Activated T-helper 1 cell treated with anti-CD3 and anti-CD28 coated beads, Interleukin-12 subunit alpha, Interleukin-12 subunit beta, Interleukin-2, Interleukin-4 antibody, amounts not matched to agents 30 ng/mL and 10 ng/mL and 1 ng/mL, durations not matched to agents 14 hours and 24 hours and 36 hours (primary cell): ENCODE measurements around the gene MS4A10. TPM values are rescaled to one million over a fixed set of nuclear protein-coding genes. Genes with fewer than 3 reads are reported as not detected.

Experiments
- DNase-seq: peaks from one replicate; pipeline ENCODE4 v3.0.0; 2021; ENCODE audit warnings: low spot score
- H3K27ac Mint-ChIP-seq: one replicate; pipeline ENCODE4 v1.8.0; 2021; ENCODE audit warnings: mild to moderate bottlenecking, mixed read lengths
- H3K27me3 Mint-ChIP-seq: one replicate; pipeline ENCODE4 v1.8.0; 2022; ENCODE audit warnings: mild to moderate bottlenecking, moderate library complexity, mixed read lengths; ENCODE audit not compliant: insufficient read depth
- H3K36me3 Mint-ChIP-seq: one replicate; pipeline ENCODE4 v1.8.0; 2021; ENCODE audit warnings: low read depth, mixed read lengths
- H3K4me1 Mint-ChIP-seq: one replicate; pipeline ENCODE4 v1.8.0; 2021; ENCODE audit warnings: low read depth, mixed read lengths
- H3K4me3 Mint-ChIP-seq: one replicate; pipeline ENCODE4 v1.8.0; 2021; ENCODE audit warnings: mild to moderate bottlenecking, moderate library complexity, mixed read lengths
- H3K9me3 Mint-ChIP-seq: one replicate; pipeline ENCODE4 v1.8.0; 2021; ENCODE audit warnings: mixed read lengths
- intact Hi-C: fragments of 100-400 bp; cut with micrococcal nuclease; formaldehyde crosslinking; loops from one replicate; pipeline ENCODE4 v1.15.1; 2024
- total RNA-seq: library from RNA; stranded (reverse); gene quantifications from 2 replicates; pipeline ENCODE4 v1.2.3, GENCODE V29; 2022

Gene MS4A10
- total RNA-seq, 1 donor from 2014 or later, result not detected

DNA sequence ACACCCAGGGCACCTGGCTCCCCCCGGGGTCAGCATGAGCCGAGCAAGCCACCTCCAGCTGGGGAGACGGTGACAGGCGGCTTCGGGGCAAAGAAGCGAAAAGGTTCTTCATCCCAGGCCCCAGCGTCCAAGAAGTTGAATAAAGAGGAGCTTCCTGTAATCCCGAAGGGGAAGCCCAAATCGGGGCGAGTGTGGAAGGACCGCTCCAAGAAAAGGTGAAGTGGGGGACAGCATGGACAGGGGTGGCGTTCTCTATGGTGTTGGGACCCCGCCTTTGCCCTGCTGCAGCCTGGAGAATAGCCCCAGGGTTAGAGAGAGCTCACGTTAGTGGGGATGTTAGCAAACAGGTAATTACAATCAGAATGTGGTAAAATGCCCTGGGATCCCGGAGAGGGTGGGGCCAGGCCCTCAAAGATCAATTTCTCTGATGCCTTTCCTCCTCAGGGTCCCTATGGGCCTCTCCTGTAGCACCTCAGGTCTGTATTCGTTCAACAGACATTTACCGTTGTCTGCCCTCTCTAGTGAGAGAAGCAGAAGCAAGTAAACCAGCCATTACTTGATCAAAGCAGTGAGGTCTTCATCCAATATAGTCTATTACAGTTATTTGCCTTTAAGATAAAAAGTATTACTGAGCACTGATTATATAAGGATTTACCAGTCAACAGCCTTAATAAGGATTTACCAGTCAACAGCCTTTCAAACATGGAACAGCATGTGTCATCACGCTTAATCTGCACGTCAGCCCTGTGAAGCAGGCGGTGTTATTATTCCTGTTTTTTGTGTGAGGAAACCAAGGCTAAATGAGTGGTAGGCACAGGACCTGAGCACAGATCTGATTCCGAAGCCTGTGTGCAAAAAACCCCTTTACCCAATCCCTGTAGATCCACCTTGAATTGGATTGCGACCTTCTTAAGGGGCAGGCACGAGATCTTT lies 57.8 kb downstream of the MS4A10 start:
- intact Hi-C loops, result loop anchor here (1.0 to 2.0 kb wide), 2 partner anchors 56 to 588 kb away; partner anchors contain the start of gene SDHAF2
- H3K27ac Mint-ChIP-seq, result peak overlapping the region; percentile 83

DNA sequence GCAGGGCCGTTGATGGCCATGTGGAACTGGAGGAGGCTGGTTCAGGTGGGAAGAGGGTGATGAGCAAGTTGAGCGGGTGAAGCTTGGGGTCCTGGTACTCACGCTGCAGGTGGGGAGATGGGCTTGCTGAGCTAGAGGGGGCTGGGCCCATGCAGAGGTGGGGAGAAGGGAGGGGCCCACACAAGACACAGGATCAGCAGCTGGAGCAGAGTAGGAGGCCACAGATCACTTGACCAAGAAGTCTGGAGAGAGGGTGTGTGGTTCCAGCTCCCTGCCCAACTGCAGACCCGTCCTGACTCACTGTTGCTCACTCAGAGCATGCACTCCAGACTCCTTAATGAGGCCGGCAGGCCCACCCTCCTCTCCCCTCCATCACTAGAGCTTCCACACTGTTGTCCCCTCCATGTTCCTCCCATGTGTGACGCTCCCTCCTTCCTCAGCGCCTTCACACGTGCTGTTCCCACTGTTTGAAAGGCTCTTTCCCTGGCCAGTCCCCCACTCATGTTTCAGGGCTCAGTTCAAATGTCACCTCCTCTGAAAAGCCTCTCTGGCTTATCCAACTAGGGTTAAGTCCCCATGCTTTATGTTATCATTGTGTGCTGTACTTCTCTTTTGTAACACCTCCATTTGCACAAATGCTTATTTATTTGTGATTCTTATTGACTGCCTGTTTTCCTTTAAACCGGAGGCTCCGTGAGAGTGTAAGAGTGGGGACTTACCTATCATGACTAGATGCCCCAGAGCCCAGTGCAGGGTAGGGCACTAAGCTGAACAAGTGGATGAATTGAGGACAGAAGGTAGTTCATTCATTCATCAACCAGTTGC lies 59.1 kb downstream of the MS4A10 start:
- intact Hi-C loops, result no loop called here
- peaks cover 42% of the 10 kb centered on the region for H3K4me1 Mint-ChIP-seq
- H3K27me3 Mint-ChIP-seq, result peaks cover 1% of the 10 kb centered on the region
- H3K36me3 Mint-ChIP-seq, result peaks cover 16% of the 10 kb centered on the region
- H3K4me3 Mint-ChIP-seq, result peak overlapping the region; percentile 91
- H3K9me3 Mint-ChIP-seq, result no peaks in the 10 kb centered on the region
- peak overlapping the region; percentile 11 for H3K27ac Mint-ChIP-seq
- DNase-seq, result no peak

More for the DNA sequence above, 57.8 kb downstream of the MS4A10 start:
- Mint-ChIP-seq H3K4me3 (peak overlapping the region; percentile 91), H3K9me3 (no peaks in the 10 kb centered on the region), H3K4me1 (peaks cover 42% of the 10 kb centered on the region), H3K36me3 (peaks cover 12% of the 10 kb centered on the region), H3K27me3 (peaks cover 1% of the 10 kb centered on the region)
- peak; percentile 5 for DNase-seq

DNA sequence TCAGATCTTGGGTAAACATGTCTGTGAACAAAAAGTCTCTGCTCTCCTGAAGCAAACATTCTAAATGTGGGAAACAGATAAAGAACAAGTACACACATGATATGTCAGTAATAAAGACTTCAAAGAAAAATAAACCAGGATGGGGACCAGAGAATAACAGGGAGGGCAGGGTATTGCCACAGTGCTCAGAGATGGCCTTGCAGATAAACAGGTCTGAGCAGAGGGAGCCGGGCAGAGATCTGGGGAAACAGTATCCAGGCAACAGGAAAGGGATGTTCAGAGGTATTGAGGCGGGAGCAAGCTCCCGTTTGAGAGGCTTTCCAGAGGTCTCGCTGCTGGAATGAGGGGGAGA lies 59.7 kb downstream of the MS4A10 start:
- Mint-ChIP-seq H3K27me3 (peaks cover 1% of the 10 kb centered on the region), H3K4me3 (peak overlapping the region; percentile 91), H3K27ac (no peak overlapping the region), H3K4me1 (peaks cover 42% of the 10 kb centered on the region), H3K36me3 (peaks cover 16% of the 10 kb centered on the region), H3K9me3 (no peaks in the 10 kb centered on the region)
- no peak for DNase-seq
- intact Hi-C loops, result no loop called here

DNA sequence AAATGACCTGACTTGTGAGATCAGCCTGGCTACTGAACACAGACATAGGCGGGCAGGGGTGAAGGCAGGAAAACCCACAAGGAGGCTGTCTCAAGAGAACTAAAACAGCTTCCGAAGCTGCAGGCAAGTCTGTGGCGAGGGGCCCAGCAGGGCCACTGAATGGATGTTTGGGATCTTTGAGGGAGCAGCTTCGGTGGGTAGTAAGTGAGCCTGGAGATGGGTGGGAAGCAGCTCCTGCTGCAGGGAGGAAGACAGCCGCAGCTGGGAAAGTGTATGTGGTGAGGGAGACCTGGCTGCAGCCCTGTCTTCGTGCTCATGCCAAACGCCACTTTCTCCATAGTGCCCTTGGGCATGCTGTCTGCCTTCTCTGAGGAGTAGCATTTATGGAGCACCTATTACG lies 60.2 kb downstream of the MS4A10 start:
- intact Hi-C loops, result no loop called here
- peaks cover 1% of the 10 kb centered on the region for H3K27me3 Mint-ChIP-seq
- DNase-seq, result no peak
- H3K27ac Mint-ChIP-seq, result no peak overlapping the region
- H3K4me3 Mint-ChIP-seq, result peak overlapping the region; percentile 91
- H3K4me1 Mint-ChIP-seq, result peaks cover 42% of the 10 kb centered on the region
- peaks cover 20% of the 10 kb centered on the region for H3K36me3 Mint-ChIP-seq
- no peaks in the 10 kb centered on the region for H3K9me3 Mint-ChIP-seq

DNA sequence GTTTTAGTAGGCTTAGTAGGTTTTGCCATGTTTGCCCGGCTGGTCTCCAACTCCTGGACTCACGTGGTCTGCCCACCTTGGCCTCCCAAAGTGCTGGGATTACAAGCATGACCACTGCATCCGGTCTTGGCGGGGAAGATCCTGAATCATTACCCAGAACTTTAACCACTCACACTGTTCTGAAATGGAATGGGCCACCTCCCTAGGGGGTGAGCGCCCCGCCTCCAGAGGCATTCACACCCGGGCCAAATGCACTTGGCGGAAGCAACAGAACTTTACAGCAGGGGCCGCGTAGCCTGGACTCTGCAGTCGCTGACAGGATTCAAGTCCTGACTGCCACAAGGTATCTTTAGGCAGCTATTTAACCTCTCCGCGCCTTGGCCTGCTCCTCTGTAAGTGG lies 62.1 kb downstream of the MS4A10 start:
- Mint-ChIP-seq H3K27ac (no peak overlapping the region), H3K9me3 (no peaks in the 10 kb centered on the region), H3K36me3 (peaks cover 32% of the 10 kb centered on the region), H3K4me3 (no peak overlapping the region), H3K27me3 (no peaks in the 10 kb centered on the region), H3K4me1 (peaks cover 31% of the 10 kb centered on the region)
- intact Hi-C loops, result no loop called here
- DNase-seq, result no peak

DNA sequence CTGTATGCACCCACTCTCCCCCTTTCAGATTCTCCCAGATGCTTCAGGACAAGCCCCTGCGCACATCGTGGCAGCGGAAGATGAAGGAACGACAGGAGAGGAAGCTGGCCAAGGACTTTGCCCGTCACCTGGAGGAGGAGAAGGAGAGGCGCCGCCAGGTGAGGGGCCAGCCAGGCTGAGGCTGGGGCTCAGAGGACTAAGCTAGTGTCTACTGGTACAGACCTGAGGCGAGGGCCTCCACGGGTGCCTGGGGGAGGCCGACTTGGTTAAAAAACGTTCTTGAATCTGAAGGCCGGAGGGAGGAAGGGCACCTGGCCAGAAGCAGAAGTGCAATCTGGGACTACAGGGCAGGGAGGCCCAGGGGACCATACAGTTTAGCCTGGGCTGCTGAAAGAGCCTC lies 62.8 kb downstream of the MS4A10 start:
- peaks cover 27% of the 10 kb centered on the region for H3K4me1 Mint-ChIP-seq
- H3K4me3 Mint-ChIP-seq, result no peak overlapping the region
- H3K27ac Mint-ChIP-seq, result no peak overlapping the region
- H3K9me3 Mint-ChIP-seq, result no peaks in the 10 kb centered on the region
- no peaks in the 10 kb centered on the region for H3K27me3 Mint-ChIP-seq
- DNase-seq, result no peak
- H3K36me3 Mint-ChIP-seq, result peaks cover 32% of the 10 kb centered on the region
- intact Hi-C loops, result no loop called here

DNA sequence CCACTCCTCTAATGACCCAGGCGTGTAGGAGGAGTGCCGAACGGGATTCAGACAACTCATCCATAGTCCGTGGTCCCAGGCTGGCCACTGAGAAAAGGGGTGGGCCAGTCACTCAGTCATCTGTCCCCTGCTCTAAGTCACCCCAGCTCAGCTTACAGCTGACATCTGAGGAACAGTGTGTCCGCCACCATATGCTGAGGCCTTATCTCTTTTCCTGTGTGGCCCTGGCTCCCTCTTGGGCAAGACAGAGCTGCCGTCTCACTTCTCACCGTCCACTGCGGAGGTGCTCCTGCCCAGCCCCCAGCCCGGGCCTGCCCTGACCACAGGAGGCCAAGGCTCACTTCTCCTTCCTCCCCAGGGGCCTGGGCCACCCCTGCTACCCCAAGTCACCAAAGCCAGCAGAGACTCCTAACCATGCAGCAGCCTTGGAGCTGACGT lies 63.6 kb downstream of the MS4A10 start:
- intact Hi-C loops, result no loop called here
- DNase-seq, result no peak
- Mint-ChIP-seq H3K36me3 (peaks cover 31% of the 10 kb centered on the region), H3K9me3 (no peaks in the 10 kb centered on the region), H3K4me1 (peaks cover 19% of the 10 kb centered on the region), H3K27me3 (no peaks in the 10 kb centered on the region), H3K27ac (no peak overlapping the region), H3K4me3 (no peak overlapping the region)

DNA sequence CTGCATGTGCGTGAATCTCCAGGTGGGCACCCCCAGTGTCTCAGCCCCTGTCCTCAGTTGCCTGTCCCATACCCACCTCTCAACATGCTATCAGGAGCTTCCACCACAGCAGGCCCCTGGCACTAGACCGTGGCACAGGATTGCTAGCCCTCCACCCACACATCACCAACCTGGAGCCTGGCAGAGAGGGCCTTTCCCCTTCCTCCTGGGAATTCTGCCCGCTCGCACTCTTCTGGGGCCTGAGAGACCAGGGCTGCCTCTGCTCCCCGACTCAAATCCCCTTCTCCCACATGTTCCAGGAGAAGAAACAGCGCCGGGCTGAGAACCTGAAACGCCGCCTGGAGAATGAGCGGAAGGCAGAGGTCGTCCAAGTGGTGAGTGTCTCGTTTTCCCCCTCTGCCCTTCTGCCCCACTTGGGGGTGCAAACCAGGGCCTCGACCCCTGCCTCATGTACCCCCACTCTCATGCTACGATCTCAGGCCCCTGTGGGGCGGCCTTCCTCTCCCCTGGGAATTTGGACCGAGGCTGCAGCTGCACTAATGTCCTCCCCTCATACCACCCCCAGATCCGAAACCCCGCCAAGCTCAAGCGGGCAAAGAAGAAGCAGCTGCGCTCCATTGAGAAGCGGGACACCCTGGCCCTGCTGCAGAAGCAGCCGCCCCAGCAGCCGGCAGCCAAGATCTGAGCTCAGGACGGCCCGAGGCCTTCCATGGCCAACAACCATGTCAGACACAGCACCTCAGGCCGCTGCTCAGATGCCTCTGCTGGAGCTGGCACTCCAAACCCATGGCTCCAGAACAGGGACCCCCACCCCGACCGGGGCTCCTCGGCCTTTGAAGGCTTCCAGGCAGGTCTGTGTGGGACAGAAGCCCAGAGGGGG lies 64.7 kb downstream of the MS4A10 start:
- no peak overlapping the region for H3K27ac Mint-ChIP-seq
- peaks cover 7% of the 10 kb centered on the region for H3K4me1 Mint-ChIP-seq

More for the DNA sequence above, 64.7 kb downstream of the MS4A10 start:
- Mint-ChIP-seq H3K9me3 (no peaks in the 10 kb centered on the region), H3K36me3 (peaks cover 24% of the 10 kb centered on the region), H3K4me3 (no peak overlapping the region), H3K27me3 (no peaks in the 10 kb centered on the region)
- intact Hi-C loops, result no loop called here
- DNase-seq, result no peak

Other genes starting within 250 kb of the MS4A10 start
- gene MS4A8, start 85.7 kb upstream of the MS4A10 start, total RNA-seq, result not detected in 2 replicates
- gene MS4A18, start 60.6 kb upstream of the MS4A10 start, total RNA-seq, result not detected in 2 replicates
- not detected in 2 replicates for gene MS4A15, start 28.5 kb upstream of the MS4A10 start, total RNA-seq
- gene CCDC86, start 56.8 kb downstream of the MS4A10 start, total RNA-seq, result 88.2 and 92.2 TPM in 2 replicates
- 0.10 TPM in 2 replicates for gene PTGDR2, start 70.6 kb downstream of the MS4A10 start, total RNA-seq
- gene ZP1, start 82.2 kb downstream of the MS4A10 start, total RNA-seq, result not detected in 2 replicates
- gene PRPF19, start 121.3 kb downstream of the MS4A10 start, total RNA-seq, result 221 and 222 TPM in 2 replicates
- gene TMEM109, start 128.8 kb downstream of the MS4A10 start, total RNA-seq, result 138 and 143 TPM in 2 replicates
- gene TMEM132A, start 139.1 kb downstream of the MS4A10 start, total RNA-seq, result 2.4 and 3.2 TPM in 2 replicates
- gene SLC15A3, start 166.8 kb downstream of the MS4A10 start, total RNA-seq, result 1.7 and 2.0 TPM in 2 replicates
- 411 and 416 TPM in 2 replicates for gene CD6, start 186.3 kb downstream of the MS4A10 start, total RNA-seq